Natural killer cell treated with Interleukin-12 subunit alpha and Interleukin-12 subunit beta and Interleukin-15 and Interleukin-18, amount 100 ng/mL, for 72 hours (primary cell): ENCODE data around the gene TWF2. TPM values are rescaled to one million over a fixed set of nuclear protein-coding genes. Genes with fewer than 3 reads are reported as not detected.
"Not testable (repeated sequence)": the region's sequence is repeated elsewhere in the genome, so short reads cannot be mapped to it uniquely, and the experiment has no call there.

Experiments
- ATAC-seq, 2 donors: fragments of 150-1000 bp; cut with Tn5 transposase in 1 of 2; sonication (Bioruptor Pico), chemical (Tn5 transposase) in 1 of 2; 2 replicates each; pipeline ENCODE4 v1.10.0; 2021
- DNase-seq: peaks from one replicate; pipeline ENCODE4 v3.0.0; 2022; ENCODE audit warnings: low spot score
- H3K27ac Mint-ChIP-seq, 2 donors: 1 replicate in 1 of 2; 2 replicates in 1 of 2; pipeline ENCODE4 v1.8.0; 2022; ENCODE audit warnings: mixed read lengths in 2 of 2, mild to moderate bottlenecking in 1 of 2, moderate library complexity in 1 of 2
- H3K27me3 Mint-ChIP-seq, 2 donors: 1 replicate in 1 of 2; 2 replicates in 1 of 2; pipeline ENCODE4 v1.8.0; 2022; ENCODE audit warnings: mixed read lengths in 2 of 2
- H3K36me3 Mint-ChIP-seq: one replicate; pipeline ENCODE4 v1.8.0; 2022; ENCODE audit warnings: mixed read lengths
- H3K4me1 Mint-ChIP-seq, 2 donors: 1 replicate in 1 of 2; 2 replicates in 1 of 2; pipeline ENCODE4 v1.8.0; 2022; ENCODE audit warnings: low read depth in 2 of 2, mixed read lengths in 2 of 2, mild to moderate bottlenecking in 1 of 2
- H3K4me3 Mint-ChIP-seq: one replicate; pipeline ENCODE4 v1.8.0; 2022; ENCODE audit warnings: mixed read lengths
- H3K9me3 Mint-ChIP-seq: 2 replicates; pipeline ENCODE4 v1.8.0; 2022; ENCODE audit warnings: mixed read lengths
- total RNA-seq, 2 donors: library from RNA; stranded (reverse); gene quantifications; one replicate each; pipeline ENCODE4 v1.2.3, GENCODE V29; 2022

Gene TWF2
- 100 to 1,000 TPM in 1 of 2 donors, 10 to 100 TPM in 1; 90.3 to 117 TPM for total RNA-seq

GRCh38 chr3:52238761-52239701 is at the start of gene TWF2:
Gene TWF2 (minus strand): TSS chr3:52239158. CDS start chr3:52239016, 142 bp downstream.
- Mint-ChIP-seq H3K27me3 (no peaks in the 10 kb centered on the region), H3K9me3 (no peaks in the 10 kb centered on the region), H3K4me1 (peaks cover 36 to 60% of the 10 kb centered on the region in 2 donors), H3K4me3 (peak within 1 kb of the TSS; percentile 98), H3K36me3 (peaks cover 6% of the 10 kb centered on the region), H3K27ac (peak within 1 kb of the TSS; percentile 93)
- ATAC-seq (peak; percentile 94 to 96), DNase-seq (peak; percentile 91)

GRCh38 chr3:52288674-52289073 is 49.7 kb upstream of the TWF2 start:
- Mint-ChIP-seq H3K36me3 (peaks cover 5% of the 10 kb centered on the region), H3K4me3 (peak overlapping the region; percentile 97), H3K27ac (peak overlapping the region; percentile 99 to 100), H3K4me1 (peaks cover 25 to 31% of the 10 kb centered on the region in 2 donors), H3K27me3 (no peaks in the 10 kb centered on the region), H3K9me3 (no peaks in the 10 kb centered on the region)
- ATAC-seq (no peak), DNase-seq (no peak)

GRCh38 chr3:52286777-52287110 is 47.8 kb upstream of the TWF2 start:
- no peak for ATAC-seq
- Mint-ChIP-seq H3K27ac (peak overlapping the region; percentile 99 to 100), H3K27me3 (no peaks in the 10 kb centered on the region), H3K4me1 (peaks cover 30 to 37% of the 10 kb centered on the region in 2 donors), H3K9me3 (no peaks in the 10 kb centered on the region), H3K36me3 (peaks cover 5% of the 10 kb centered on the region), H3K4me3 (peak overlapping the region; percentile 97)
- no peak for DNase-seq

GRCh38 chr3:52284051-52284450 is 45.1 kb upstream of the TWF2 start:
- peaks cover 34 to 38% of the 10 kb centered on the region in 2 donors for H3K4me1 Mint-ChIP-seq
- DNase-seq, H3K36me3 Mint-ChIP-seq, H3K27me3 Mint-ChIP-seq, H3K9me3 Mint-ChIP-seq, ATAC-seq, H3K4me3 Mint-ChIP-seq: not testable (repeated sequence)
- peak overlapping the region; percentile 82 to 91 for H3K27ac Mint-ChIP-seq

DNA sequence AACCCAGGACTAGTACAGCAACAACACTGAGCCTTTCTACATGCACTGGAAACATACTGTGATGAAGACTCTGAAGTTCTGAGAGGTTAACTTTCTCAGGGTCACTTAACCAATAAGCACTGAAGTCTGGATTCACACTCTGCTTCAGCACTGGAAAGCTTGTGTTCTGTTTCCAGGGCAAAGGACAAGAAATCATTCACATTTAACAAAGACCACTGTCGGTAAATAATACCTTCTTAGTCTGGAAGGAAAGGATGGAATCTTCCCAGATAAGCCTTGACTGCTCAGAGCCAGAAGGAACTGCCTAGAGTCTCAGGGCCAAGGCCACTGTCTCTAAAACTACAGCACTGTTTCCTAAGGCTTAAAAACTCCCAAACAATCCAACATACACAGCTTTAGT is 44.3 kb upstream of the TWF2 start:
- no peak for DNase-seq
- Mint-ChIP-seq H3K4me1 (peaks cover 32% of the 10 kb centered on the region in 2 donors), H3K9me3 (no peaks in the 10 kb centered on the region), H3K36me3 (peaks cover 5% of the 10 kb centered on the region), H3K4me3 (no peak overlapping the region), H3K27ac (peak overlapping the region; percentile 82 to 91), H3K27me3 (no peaks in the 10 kb centered on the region)
- ATAC-seq, result no peak

GRCh38 chr3:52281981-52282801 is 43.2 kb upstream of the TWF2 start:
- peak overlapping the region; percentile 82 to 91 for H3K27ac Mint-ChIP-seq
- peak overlapping the region; percentile 62 for H3K4me3 Mint-ChIP-seq
- no peaks in the 10 kb centered on the region for H3K9me3 Mint-ChIP-seq
- no peaks in the 10 kb centered on the region for H3K27me3 Mint-ChIP-seq
- DNase-seq (peak; percentile 72), ATAC-seq (peak in 1 of 2 donors; percentile 22)
- H3K4me1 Mint-ChIP-seq, result peaks cover 32 to 36% of the 10 kb centered on the region in 2 donors
- H3K36me3 Mint-ChIP-seq, result peaks cover 11% of the 10 kb centered on the region

DNA sequence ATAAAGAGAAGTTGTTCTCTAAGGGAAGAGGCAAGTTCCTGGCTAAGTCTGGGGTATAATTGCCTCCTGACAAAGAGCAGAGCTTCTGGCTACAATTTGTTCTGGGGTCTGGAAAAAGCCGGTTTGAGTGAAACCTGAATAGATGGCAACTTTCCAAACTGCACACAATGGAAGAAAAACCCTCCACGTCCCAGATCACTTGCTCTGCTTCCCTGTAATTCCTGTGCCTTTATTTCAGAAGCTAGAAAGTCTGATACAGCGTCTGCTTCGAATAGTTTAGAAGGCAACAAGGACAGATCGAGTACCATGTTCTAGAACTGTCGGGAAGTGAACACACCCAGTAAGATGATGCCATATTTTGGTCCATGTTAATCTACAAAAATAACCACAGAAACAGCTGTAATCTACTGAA is 41.1 kb upstream of the TWF2 start:
- Mint-ChIP-seq H3K9me3 (no peaks in the 10 kb centered on the region), H3K36me3 (peaks cover 14% of the 10 kb centered on the region), H3K4me1 (peaks cover 38 to 47% of the 10 kb centered on the region in 2 donors), H3K27ac (peak overlapping the region; percentile 88 to 92), H3K27me3 (no peaks in the 10 kb centered on the region), H3K4me3 (peak overlapping the region; percentile 95)
- no peak for ATAC-seq
- DNase-seq, result no peak

GRCh38 chr3:52279596-52279995 is 40.6 kb upstream of the TWF2 start:
- H3K36me3 Mint-ChIP-seq, result peaks cover 14% of the 10 kb centered on the region
- DNase-seq (no peak), ATAC-seq (no peak)
- peaks cover 40 to 49% of the 10 kb centered on the region in 2 donors for H3K4me1 Mint-ChIP-seq
- H3K9me3 Mint-ChIP-seq, result no peaks in the 10 kb centered on the region
- peak overlapping the region; percentile 95 for H3K4me3 Mint-ChIP-seq
- peak overlapping the region; percentile 88 to 92 for H3K27ac Mint-ChIP-seq
- H3K27me3 Mint-ChIP-seq, result no peaks in the 10 kb centered on the region

GRCh38 chr3:52278510-52279069 is 39.6 kb upstream of the TWF2 start, which contains the start of gene WDR82:
Gene WDR82 (minus strand): TSS chr3:52278649. CDS start chr3:52278361, 288 bp downstream.
- Mint-ChIP-seq H3K4me3 (peak within 1 kb of the TSS; percentile 95), H3K9me3 (no peaks in the 10 kb centered on the region)
- ATAC-seq, result peak; percentile 93 to 96

DNA sequence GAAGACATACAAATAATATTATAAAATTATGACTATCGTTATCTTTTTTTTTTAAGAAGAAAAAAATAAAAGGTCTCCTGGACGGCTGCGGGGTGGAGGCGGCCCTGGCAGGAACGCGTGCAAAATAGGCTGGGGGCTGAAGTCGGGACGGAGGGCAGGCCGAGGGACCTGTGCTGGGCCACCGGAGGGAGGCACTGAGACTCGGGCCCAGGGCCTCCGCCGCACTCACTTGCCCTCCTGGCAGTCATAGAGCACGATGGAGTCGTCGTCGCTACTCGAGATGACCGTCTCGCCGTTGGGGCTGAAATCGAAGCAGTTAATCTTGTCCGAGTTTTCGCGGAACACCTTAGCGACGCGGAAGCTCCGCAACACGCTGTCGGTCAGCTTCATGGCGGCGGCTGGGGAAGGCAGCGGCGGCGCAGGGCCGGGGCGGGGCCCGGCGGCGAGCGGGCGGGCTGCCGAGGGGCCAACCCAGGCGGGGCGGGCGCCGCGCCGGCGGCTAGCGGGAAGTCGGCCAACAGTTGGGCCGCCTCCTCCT is 39.1 kb upstream of the TWF2 start:
- no peaks in the 10 kb centered on the region for H3K9me3 Mint-ChIP-seq
- ATAC-seq, result peak; percentile 83 to 89
- peak overlapping the region; percentile 95 for H3K4me3 Mint-ChIP-seq
- DNase-seq, result peak; percentile 82
- H3K4me1 Mint-ChIP-seq, result peaks cover 48 to 61% of the 10 kb centered on the region in 2 donors
- H3K36me3 Mint-ChIP-seq, result peaks cover 22% of the 10 kb centered on the region
- H3K27ac Mint-ChIP-seq, result peak overlapping the region; percentile 88 to 92
- no peaks in the 10 kb centered on the region for H3K27me3 Mint-ChIP-seq

More at GRCh38 chr3:52278510-52279069, 39.6 kb upstream of the TWF2 start, which contains the start of gene WDR82:
- Mint-ChIP-seq H3K27me3 (no peaks in the 10 kb centered on the region), H3K36me3 (peaks cover 21% of the 10 kb centered on the region), H3K27ac (peak within 1 kb of the TSS; percentile 88 to 92), H3K4me1 (peaks cover 50 to 57% of the 10 kb centered on the region in 2 donors)
- DNase-seq, result peak; percentile 99

DNA sequence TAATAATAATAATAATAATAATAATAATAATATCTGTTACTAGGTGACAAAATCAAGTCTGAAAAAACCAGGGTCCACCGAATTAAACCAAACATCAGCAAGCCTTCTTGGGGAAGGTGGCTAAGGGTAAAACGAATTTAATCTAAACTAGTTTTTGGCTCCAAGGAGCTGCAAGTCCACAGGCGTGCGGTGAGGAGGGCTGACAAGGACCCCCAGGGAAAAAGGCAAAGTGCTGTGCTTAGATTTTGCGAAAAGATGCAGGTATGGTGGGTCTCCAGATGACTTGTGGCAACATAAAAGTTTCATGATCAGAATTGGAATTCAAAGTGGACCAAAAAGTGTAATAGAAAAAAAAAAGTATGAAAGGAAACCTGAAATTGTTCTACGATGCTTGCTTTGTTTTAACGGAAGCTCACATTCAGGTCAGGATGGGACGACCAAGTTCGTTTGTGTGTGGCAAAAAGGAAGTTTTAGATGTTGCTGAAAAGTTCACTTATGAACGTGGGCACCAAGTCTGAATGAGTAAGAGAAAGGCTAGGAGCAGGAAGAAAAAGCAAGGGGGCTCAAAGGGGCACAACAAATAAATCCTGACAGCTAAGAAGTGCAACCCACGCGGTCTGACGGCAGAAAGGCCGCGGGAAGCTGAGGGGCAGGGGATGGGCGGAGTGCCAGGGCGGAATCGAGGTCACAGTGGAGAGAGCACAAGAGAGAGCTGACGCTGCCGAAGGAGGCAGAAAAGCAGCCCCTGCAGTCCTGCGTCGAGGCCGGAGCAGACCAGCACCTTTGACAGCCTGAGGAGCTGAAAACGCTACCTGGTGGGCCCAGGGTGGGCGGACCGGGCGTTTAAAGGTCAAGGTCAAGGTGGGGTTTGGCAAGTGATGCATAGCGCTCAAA is 38.4 kb upstream of the TWF2 start:
- H3K36me3 Mint-ChIP-seq, result peaks cover 26% of the 10 kb centered on the region
- peak overlapping the region; percentile 95 for H3K4me3 Mint-ChIP-seq
- DNase-seq (peak; percentile 76), ATAC-seq (peak; percentile 52 to 60)
- peaks cover 52 to 67% of the 10 kb centered on the region in 2 donors for H3K4me1 Mint-ChIP-seq
- no peaks in the 10 kb centered on the region for H3K27me3 Mint-ChIP-seq
- H3K27ac Mint-ChIP-seq, result peak overlapping the region; percentile 88 to 92
- H3K9me3 Mint-ChIP-seq, result no peaks in the 10 kb centered on the region

- peak overlapping the region; percentile 88 to 92 for H3K27ac Mint-ChIP-seq
- not testable (repeated sequence) for H3K27me3 Mint-ChIP-seq, DNase-seq, H3K9me3 Mint-ChIP-seq, ATAC-seq
- peaks cover 62 to 70% of the 10 kb centered on the region in 2 donors for H3K4me1 Mint-ChIP-seq
- peak overlapping the region; percentile 95 for H3K4me3 Mint-ChIP-seq
- H3K36me3 Mint-ChIP-seq, result peaks cover 26% of the 10 kb centered on the region
Observed at GRCh38 chr3:52274781-52275180, 35.8 kb upstream of the TWF2 start.
